ENCODE measurements around the gene FBXL16.

Gene FBXL16

DNA sequence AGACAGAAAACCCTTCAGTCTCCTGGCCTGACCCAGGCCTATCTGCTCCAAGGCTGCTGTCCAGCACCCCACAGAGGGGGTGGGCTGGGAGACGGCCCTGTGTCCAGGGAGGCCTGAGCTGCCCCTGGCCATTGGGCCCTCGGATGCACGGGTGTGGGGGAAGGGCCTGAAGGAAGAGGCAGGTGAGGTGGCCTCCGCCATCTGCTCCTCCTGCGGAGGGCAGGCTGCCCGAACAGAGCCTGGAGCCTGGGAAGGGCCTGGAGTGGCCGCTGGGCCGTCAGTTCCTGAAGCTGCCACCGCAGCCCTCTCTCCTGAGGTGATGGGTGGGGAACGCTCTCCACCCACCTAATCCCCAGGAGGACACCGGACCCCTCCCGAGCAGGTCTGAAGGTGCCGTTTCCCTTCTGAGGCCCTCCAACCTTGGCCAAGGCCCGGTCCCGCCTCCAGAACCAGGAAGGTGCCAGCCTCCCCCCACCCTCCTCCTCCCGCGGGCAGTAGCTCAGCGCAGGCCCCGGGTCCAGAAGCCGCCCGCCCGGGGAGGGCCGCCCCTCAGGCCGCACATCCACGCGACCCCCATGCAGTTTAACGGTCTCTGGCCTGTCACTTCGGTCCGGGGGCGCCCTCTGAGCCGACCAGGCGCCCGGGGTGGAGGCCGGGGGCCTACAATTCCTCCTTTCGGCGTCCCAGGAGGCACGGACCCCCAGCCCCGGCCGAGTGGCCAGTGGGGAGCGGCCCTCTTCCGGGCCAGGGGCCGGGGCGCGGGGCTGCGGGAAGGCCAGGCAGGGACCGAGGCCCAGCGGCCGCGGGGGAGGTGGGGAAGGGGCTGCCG lies 835 bp downstream of the FBXL16 start:
- no peak overlapping the region for H3K4me3 ChIP-seq (ENCODE audit: low read depth, low read length)
- TF ChIP-seq, protein P1, sequence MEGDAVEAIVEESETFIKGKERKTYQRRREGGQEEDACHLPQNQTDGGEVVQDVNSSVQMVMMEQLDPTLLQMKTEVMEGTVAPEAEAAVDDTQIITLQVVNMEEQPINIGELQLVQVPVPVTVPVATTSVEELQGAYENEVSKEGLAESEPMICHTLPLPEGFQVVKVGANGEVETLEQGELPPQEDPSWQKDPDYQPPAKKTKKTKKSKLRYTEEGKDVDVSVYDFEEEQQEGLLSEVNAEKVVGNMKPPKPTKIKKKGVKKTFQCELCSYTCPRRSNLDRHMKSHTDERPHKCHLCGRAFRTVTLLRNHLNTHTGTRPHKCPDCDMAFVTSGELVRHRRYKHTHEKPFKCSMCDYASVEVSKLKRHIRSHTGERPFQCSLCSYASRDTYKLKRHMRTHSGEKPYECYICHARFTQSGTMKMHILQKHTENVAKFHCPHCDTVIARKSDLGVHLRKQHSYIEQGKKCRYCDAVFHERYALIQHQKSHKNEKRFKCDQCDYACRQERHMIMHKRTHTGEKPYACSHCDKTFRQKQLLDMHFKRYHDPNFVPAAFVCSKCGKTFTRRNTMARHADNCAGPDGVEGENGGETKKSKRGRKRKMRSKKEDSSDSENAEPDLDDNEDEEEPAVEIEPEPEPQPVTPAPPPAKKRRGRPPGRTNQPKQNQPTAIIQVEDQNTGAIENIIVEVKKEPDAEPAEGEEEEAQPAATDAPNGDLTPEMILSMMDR (IDR thresholded peaks at IDR 0.05; ENCODE audit: low read depth, low read length, missing control alignments): no peak
- in situ Hi-C loops (cut with HindIII; ENCODE audit: low sequenced_read_pairs): no loop called here
- DNase-seq (ENCODE audit: low read depth): no peak

DNA sequence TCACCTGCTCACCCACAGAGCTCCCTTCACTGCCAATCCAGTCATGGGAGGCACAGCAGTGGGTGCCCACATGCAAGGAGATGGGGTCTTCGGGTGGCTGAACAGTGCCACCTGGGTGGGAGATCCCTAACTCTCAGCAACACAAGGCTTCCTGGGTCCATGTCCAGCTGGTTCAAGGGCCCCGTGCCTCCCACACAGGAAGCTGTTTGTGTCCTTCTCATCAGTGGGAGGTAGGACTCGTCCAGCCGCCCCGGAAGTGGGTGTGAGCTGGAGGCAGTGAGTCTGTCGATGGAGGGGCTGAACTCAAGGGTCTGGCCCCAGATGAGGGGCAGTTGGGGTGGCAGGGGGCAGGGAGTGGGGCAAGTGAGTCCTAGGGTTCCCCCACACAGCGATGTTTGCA lies 1.6 kb downstream of the FBXL16 start:
- DNase-seq (ENCODE audit: low read depth): no peak
- TF ChIP-seq, protein P1 (IDR thresholded peaks at IDR 0.05; ENCODE audit: low read depth, low read length, missing control alignments): no peak
- in situ Hi-C loops (cut with HindIII; ENCODE audit: low sequenced_read_pairs): no loop called here
- H3K4me3 ChIP-seq (ENCODE audit: low read depth, low read length): no peak overlapping the region

DNA sequence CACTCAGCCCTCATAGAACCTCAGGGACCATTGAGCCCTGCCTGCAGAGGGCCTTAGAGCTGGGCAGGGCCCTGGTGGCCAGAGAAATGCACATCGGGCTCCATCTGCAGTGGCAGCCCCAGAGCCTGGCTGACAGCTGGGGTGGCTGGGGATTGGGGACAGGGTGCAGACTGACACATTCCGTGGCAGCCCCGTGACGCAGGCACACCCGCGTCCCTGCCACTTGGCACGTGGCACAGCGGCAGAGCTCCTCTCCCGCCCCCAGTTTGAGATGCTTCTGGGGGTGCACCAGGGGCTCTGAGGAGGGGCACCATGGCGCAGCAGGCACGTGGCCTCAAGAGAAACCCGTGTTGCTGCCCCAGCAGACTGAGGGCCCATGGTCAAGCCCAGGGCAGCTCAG lies 2.2 kb downstream of the FBXL16 start:
- in situ Hi-C loops (cut with HindIII; ENCODE audit: low sequenced_read_pairs): no loop called here
- TF ChIP-seq, protein P1 (IDR thresholded peaks at IDR 0.05; ENCODE audit: low read depth, low read length, missing control alignments): no peak
- H3K4me3 ChIP-seq (ENCODE audit: low read depth, low read length): no peak overlapping the region
- no peak for DNase-seq (ENCODE audit: low read depth)

DNA sequence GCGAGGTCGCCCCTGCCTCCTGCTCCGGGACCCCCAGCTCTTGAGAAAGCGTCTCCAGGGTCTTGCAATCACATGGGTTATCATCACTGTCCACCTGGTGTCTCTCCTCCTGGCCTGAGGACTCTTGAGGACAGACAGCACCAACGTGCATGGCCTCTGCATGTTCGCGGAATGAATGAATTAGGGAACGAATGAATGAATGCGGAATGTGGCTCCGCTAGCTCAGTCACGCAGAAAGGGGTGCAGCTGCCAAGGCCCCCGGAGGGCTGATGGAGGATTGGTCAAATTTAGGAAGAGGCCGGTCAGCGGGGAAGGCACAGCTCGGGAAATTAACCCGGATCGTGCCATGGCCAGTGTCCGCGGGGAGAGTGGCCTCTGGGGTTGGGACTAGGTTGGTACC lies 3.3 kb downstream of the FBXL16 start:
- no peak overlapping the region for H3K4me3 ChIP-seq (ENCODE audit: low read depth, low read length)
- DNase-seq (ENCODE audit: low read depth): no peak
- in situ Hi-C loops (cut with HindIII; ENCODE audit: low sequenced_read_pairs): no loop called here
- TF ChIP-seq, protein P1 (IDR thresholded peaks at IDR 0.05; ENCODE audit: low read depth, low read length, missing control alignments): no peak

DNA sequence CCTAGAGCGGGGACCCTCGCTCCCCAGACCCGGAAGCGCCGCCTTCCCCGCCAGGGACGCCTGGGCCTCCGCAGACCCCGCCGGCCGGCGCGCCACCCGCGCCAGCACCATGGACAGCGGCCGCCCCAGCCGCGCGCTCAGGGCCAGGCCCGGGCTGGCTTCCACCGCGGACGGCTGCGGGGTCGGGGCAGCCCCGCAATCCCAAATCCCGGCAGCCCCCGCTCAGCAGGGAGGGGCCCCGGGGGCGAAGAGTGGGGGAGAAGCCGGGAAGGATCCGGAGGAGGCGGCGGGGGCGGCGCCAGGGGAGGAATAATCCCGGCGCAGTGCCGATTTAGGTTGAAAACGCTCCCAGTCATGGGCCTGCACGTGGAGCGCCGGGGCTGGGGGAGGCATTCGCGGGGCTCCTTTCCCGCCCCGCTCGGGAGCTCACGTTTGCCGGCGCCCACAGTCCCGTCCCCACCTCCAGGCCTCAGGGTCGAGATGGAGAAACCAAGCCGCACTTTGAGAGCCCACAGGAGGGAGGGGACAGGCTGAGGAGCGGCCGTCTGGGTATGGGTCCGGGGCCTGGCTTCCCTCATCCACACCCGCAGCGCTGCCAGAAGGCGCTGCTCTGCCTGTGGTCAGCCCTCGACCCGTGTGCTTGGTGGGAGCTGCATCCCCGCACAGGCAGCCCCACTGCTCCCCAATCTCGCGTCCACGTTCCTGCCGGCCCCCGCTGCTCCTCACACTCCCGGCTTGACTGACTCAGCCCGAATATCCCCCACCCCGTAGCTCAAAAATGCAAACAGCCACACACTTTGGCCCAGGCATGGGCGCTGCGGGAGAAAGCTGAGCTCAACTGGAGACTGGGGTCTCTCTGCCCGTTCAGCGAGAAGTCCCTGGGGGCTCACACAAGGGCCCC lies 4.7 kb downstream of the FBXL16 start:
- no peak for DNase-seq (ENCODE audit: low read depth)
- H3K4me3 ChIP-seq (ENCODE audit: low read depth, low read length): no peak overlapping the region
- in situ Hi-C loops (cut with HindIII; ENCODE audit: low sequenced_read_pairs): no loop called here
- TF ChIP-seq, protein P1 (IDR thresholded peaks at IDR 0.05; ENCODE audit: low read depth, low read length, missing control alignments): no peak

DNA sequence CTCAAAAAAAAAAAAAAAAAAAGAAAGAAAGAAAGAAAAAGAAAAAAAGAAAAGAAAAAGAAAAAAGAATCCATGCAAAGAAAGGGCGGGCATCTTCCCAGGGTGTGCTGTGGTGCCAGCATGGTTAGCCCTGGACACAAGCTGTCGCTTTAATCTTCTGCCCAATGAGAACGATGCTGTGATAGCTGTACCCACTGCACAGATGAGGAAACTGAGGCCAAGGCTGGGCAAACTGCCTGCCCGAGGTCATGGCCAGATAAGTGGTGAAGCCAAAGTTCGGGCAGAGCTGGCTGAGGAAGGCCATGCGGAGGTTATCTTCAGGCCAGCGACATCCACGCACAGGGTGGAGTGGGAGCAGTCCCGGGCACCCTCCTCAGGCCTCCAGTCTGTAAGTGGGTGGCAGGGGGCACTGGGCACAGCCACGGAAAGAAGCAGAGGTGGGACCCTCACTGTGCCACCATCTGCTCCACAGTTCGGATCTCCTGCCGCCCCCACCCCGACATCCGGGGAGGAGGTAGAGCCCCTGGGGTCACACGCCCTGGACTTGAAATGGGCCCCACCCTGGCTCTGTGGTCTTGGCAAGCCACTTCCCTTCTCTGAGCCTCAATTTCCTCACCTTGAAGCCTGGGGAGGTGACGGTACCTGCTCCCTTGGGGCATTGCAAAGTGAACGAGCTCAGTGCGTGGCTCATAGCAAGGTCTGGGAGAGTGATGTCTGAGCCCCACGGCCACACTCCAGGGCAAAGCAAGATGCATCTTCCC lies 6.5 kb downstream of the FBXL16 start:
- TF ChIP-seq, protein P1 (IDR thresholded peaks at IDR 0.05; ENCODE audit: low read depth, low read length, missing control alignments): no peak
- no peak for DNase-seq (ENCODE audit: low read depth)
- no peak overlapping the region for H3K4me3 ChIP-seq (ENCODE audit: low read depth, low read length)
- in situ Hi-C loops (cut with HindIII; ENCODE audit: low sequenced_read_pairs): no loop called here

Measured in astrocyte of the cerebellum (primary cell).